Lung (tissue), 12 donors: Measurements from ENCODE around the gene SMAD5. TPM values are rescaled to one million over a fixed set of nuclear protein-coding genes. Genes with fewer than 3 reads are reported as not detected.

Experiments
- ATAC-seq: fragments of 200-7000 bp; cut with Tn5 transposase; one replicate; pipeline ENCODE4 v1.9.1; 2020; ENCODE audit warnings: moderate number of reproducible peaks; ENCODE audit not compliant: insufficient read depth, low FRiP score
- DNase-seq, 3 donors: peaks; one replicate each; pipeline ENCODE4 v3.0.0-alpha.2; 2013 to 2017
- H3K27ac ChIP-seq, 2 donors: one replicate each; pipeline ENCODE4 v1.5.1; 2013; ENCODE audit warnings: mild to moderate bottlenecking in 2 of 2, moderate library complexity in 2 of 2, control low read depth in 1 of 2, inconsistent platforms in 1 of 2, low read depth in 1 of 2, low read length in 1 of 2
- H3K27me3 ChIP-seq, 3 donors: one replicate each; pipeline ENCODE4 v1.5.1; 2013; ENCODE audit warnings: low read length in 2 of 3; ENCODE audit not compliant: control insufficient read depth in 3 of 3, insufficient read depth in 3 of 3
- H3K36me3 ChIP-seq, 4 donors: one replicate each; pipeline ENCODE4 v1.5.1; 2013; ENCODE audit warnings: low read length in 4 of 4, mild to moderate bottlenecking in 1 of 4, moderate library complexity in 1 of 4; ENCODE audit not compliant: control insufficient read depth in 4 of 4, insufficient read depth in 4 of 4
- H3K4me1 ChIP-seq, 5 donors: one replicate each; pipeline ENCODE4 v1.5.1; 2013; ENCODE audit warnings: low read length in 5 of 5, mild to moderate bottlenecking in 2 of 5, moderate library complexity in 1 of 5; ENCODE audit not compliant: control insufficient read depth in 5 of 5, insufficient read depth in 5 of 5
- H3K4me3 ChIP-seq: one replicate; pipeline ENCODE4 v1.5.1; 2013; ENCODE audit warnings: mild to moderate bottlenecking, control low read depth, moderate library complexity
- H3K9ac ChIP-seq, 2 donors: one replicate each; pipeline ENCODE4 v1.5.1; 2013; ENCODE audit warnings: low read length in 2 of 2, control low read depth in 1 of 2; ENCODE audit not compliant: insufficient read depth in 1 of 2
- H3K9me3 ChIP-seq, 4 donors: one replicate each; pipeline ENCODE4 v1.5.1; 2013; ENCODE audit warnings: low read length in 3 of 4, mild to moderate bottlenecking in 1 of 4, moderate library complexity in 1 of 4; ENCODE audit not compliant: control insufficient read depth in 4 of 4, insufficient read depth in 3 of 4
- WGBS, 2 donors: extraction: QIAGEN DNeasy Blood & Tissue Kit; methylation state at CpG; one replicate each; pipeline ENCODE4 v1.1.7; 2013; 5-methylcytosine and 5-hydroxymethylcytosine counted together
- polyA plus RNA-seq, 2 donors: library from polyadenylated mRNA; stranded (reverse); fragments of 200-250 nt; gene quantifications; one replicate each; pipeline ENCODE4 v1.2.1, GENCODE V29; 2013
- total RNA-seq, 2 donors: library from RNA; depleted of rRNA in 1 of 2; stranded (reverse); fragments of >200 nt in 1 of 2; gene quantifications; one replicate each; pipeline ENCODE4 v1.2.1, GENCODE V29; 2014 to 2021
- TF ChIP-seq, protein P1 (sequence below): IDR thresholded peaks from 2 replicates; pipeline ENCODE4 v1.5.1; 2012; ENCODE audit warnings: mild to moderate bottlenecking; ENCODE audit errors: control extremely low read depth, extremely low read depth
- donor health status: control.
- donor health status: control.
- donor health status: Bipolar disorder and iron deficiency.
- donor health status: healthy.
- donor health status: DM: yes; HTN: yes; CAD: no.

The SMAD5 gene
- total and polyA plus RNA-seq, 4 donors: 8.8 to 67.0 (median 26.6) TPM

DNA sequence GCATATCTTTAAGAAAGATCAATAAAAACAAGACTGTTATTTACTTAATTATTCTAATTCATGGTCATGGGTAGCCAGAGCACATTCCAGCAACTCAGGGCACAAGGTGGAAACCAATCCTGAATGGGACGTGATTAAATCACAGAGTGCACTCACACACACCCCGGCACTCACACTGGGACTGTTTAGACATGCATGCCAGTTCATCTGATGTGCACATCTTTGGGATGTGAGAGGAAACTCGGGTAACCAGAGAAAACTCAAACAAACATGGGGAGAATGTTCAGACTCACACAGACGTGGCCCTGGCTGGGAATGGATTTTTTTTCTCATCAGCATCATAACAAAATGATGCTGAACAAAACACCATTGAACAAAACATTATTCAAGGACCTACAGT lies 29.4 kb downstream of the SMAD5 start:
- H3K4me1 ChIP-seq: peaks cover 0 to 7% (median 0%) of the 10 kb centered on the region in 5 donors
- ATAC-seq (no peak), DNase-seq (no peak)
- TF ChIP-seq, protein P1, sequence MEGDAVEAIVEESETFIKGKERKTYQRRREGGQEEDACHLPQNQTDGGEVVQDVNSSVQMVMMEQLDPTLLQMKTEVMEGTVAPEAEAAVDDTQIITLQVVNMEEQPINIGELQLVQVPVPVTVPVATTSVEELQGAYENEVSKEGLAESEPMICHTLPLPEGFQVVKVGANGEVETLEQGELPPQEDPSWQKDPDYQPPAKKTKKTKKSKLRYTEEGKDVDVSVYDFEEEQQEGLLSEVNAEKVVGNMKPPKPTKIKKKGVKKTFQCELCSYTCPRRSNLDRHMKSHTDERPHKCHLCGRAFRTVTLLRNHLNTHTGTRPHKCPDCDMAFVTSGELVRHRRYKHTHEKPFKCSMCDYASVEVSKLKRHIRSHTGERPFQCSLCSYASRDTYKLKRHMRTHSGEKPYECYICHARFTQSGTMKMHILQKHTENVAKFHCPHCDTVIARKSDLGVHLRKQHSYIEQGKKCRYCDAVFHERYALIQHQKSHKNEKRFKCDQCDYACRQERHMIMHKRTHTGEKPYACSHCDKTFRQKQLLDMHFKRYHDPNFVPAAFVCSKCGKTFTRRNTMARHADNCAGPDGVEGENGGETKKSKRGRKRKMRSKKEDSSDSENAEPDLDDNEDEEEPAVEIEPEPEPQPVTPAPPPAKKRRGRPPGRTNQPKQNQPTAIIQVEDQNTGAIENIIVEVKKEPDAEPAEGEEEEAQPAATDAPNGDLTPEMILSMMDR: no peak
- no peak overlapping the region for H3K4me3 ChIP-seq
- peaks cover 2 to 18% (median 8%) of the 10 kb centered on the region in 4 donors for H3K36me3 ChIP-seq
- 67 to 86% methylated on average over 4 of the region's 4 CpGs for WGBS, 2 donors
- H3K9me3 ChIP-seq: no peaks in the 10 kb centered on the region
- no peaks in the 10 kb centered on the region for H3K27me3 ChIP-seq
- peak overlapping the region in 1 of 2 donors; percentile 23 for H3K9ac ChIP-seq
- no peak overlapping the region for H3K27ac ChIP-seq

DNA sequence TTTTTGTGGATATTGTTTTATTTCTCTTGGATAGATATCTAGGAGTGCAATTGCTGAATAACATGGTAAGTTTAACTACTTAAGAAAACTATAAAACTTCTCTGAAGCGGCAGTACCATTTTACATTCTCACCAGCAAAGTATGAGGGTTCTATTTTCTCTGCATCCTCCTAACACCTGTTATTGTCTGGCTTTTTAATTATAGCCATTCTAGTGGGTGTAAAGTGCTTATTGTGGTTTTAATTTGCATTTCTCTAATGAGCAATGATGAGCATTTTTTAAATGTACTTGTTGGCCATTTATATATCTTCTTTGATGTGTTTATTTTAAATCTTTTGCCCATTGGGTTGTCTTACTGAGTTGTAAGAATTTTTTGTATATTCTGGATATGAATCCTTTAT lies 31.6 kb downstream of the SMAD5 start:
- WGBS, 2 donors: 97 to 100% methylated on average over 1 of the region's 1 CpG
- peaks cover 0 to 3% (median 0%) of the 10 kb centered on the region in 5 donors for H3K4me1 ChIP-seq
- TF ChIP-seq, protein P1: no peak

DNA sequence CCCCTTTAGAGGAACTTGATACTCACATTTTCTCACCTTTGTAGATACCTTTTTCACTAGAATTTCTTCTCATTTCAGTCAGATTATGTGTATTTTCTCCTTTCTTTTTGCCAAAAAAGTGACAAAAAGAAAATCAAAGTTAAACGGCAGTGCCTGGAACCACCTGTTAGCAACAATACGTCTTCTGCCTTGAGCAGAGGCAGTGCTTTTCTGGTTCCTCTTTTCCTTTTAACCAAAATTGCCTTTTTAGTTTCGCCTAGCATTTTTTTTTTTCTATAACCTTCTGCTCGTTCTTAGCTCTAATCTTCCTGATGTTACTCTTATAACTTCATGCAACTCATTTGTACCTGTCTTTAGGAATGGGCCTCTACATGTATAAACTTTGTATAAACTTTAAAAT lies 34.3 kb downstream of the SMAD5 start:
- no peak overlapping the region for H3K4me3 ChIP-seq
- 36 to 71% methylated on average over 4 of the region's 4 CpGs for WGBS, 2 donors
- H3K27ac ChIP-seq: no peak overlapping the region
- no peak for ATAC-seq
- H3K9ac ChIP-seq: no peak overlapping the region
- H3K4me1 ChIP-seq: no peaks in the 10 kb centered on the region
- DNase-seq: no peak
- TF ChIP-seq, protein P1: no peak
- H3K36me3 ChIP-seq: peaks cover 0 to 17% (median 8%) of the 10 kb centered on the region in 4 donors
- no peaks in the 10 kb centered on the region for H3K9me3 ChIP-seq
- no peaks in the 10 kb centered on the region for H3K27me3 ChIP-seq

More for the DNA sequence above, 31.6 kb downstream of the SMAD5 start:
- Histone ChIP-seq H3K27me3 (no peaks in the 10 kb centered on the region), H3K36me3 (peaks cover 0 to 13% (median 8%) of the 10 kb centered on the region in 4 donors), H3K27ac (no peak overlapping the region), H3K9me3 (no peaks in the 10 kb centered on the region), H3K9ac (no peak overlapping the region), H3K4me3 (no peak overlapping the region)
- DNase-seq: no peak
- no peak for ATAC-seq

DNA sequence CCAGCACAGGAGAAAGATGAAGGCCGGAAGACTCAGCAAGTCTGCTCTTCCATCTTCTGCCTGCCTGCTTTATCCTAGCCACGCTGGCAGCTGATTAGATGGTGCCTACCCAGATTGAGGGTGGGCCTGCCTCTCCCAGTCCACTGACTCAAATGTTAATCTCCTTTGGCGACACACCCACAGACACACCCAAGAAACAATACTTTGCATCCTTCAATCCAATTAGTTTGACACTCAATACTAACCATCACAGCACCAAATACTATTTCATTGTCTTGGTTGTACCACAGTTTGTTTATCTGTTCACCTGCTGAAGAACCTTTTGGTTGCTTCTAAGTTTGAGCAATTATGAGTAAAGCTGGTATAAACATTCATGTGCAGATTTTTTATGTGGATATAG lies 36.6 kb downstream of the SMAD5 start:
- H3K27me3 ChIP-seq: no peaks in the 10 kb centered on the region
- H3K4me1 ChIP-seq: no peaks in the 10 kb centered on the region
- 96% methylated on average over 3 of the region's 3 CpGs for WGBS, 2 donors
- no peak overlapping the region for H3K27ac ChIP-seq
- H3K36me3 ChIP-seq: peaks cover 6 to 25% (median 12%) of the 10 kb centered on the region in 4 donors
- TF ChIP-seq, protein P1: no peak
- ATAC-seq (no peak), DNase-seq (no peak)
- no peak overlapping the region for H3K9ac ChIP-seq
- no peaks in the 10 kb centered on the region for H3K9me3 ChIP-seq
- H3K4me3 ChIP-seq: no peak overlapping the region
